Germinal center (tissue), 1 donor: ENCODE results near the gene PMEL.

Experiments
- DNase-seq: peaks from one replicate; pipeline ENCODE4 v3.0.0; 2012; ENCODE audit warnings: mixed read lengths, low spot score

PMEL gene

GRCh38 chr12:55942055-55942454 lies 23.8 kb downstream of the PMEL start:
- DNase-seq, result no peak

- DNase-seq, result peak; percentile 84
Observed at GRCh38 chr12:55940065-55940732, 25.6 kb downstream of the PMEL start.

- no peak for DNase-seq
Observed at GRCh38 chr12:55938826-55939501, 26.9 kb downstream of the PMEL start.

- DNase-seq, result no peak
Observed at GRCh38 chr12:55937981-55938380, 27.9 kb downstream of the PMEL start.

GRCh38 chr12:55935738-55936151 lies 30.1 kb downstream of the PMEL start:
- DNase-seq, result no peak

GRCh38 chr12:55934773-55935172 lies 31.1 kb downstream of the PMEL start:
- no peak for DNase-seq

- DNase-seq, result no peak
Observed at GRCh38 chr12:55933799-55934742, 31.8 kb downstream of the PMEL start.

- DNase-seq, result no peak
Observed at GRCh38 chr12:55933169-55933798, 32.6 kb downstream of the PMEL start.

- peak; percentile 47 for DNase-seq
Observed at GRCh38 chr12:55932551-55932910, 33.3 kb downstream of the PMEL start.

GRCh38 chr12:55931780-55932550 lies 33.9 kb downstream of the PMEL start:
- peak; percentile 50 for DNase-seq

GRCh38 chr12:55931317-55931779 lies 34.5 kb downstream of the PMEL start:
- peak; percentile 32 for DNase-seq

- peak; percentile 55 for DNase-seq
Observed at GRCh38 chr12:55930771-55931316, 35.0 kb downstream of the PMEL start, which contains the start of gene DGKA. TSS of gene DGKA (plus strand) at chr12:55931162. CDS start at chr12:55936504, 5,342 bp downstream.

GRCh38 chr12:55929306-55929791 lies 36.5 kb downstream of the PMEL start:
- peak; percentile 88 for DNase-seq

GRCh38 chr12:55927588-55928502 lies 38.0 kb downstream of the PMEL start, which contains the start of gene PYM1:
TSS of gene PYM1 (minus strand) at chr12:55927894. CDS start at chr12:55927761, 133 bp downstream.
- peak; percentile 70 for DNase-seq

GRCh38 chr12:55926738-55927587 lies 38.9 kb downstream of the PMEL start:
- peak; percentile 92 for DNase-seq

- peak; percentile 6 for DNase-seq
Observed at GRCh38 chr12:55925870-55926737, 39.7 kb downstream of the PMEL start.

GRCh38 chr12:55925371-55925770 lies 40.5 kb downstream of the PMEL start:
- DNase-seq, result no peak
